LNCAP (cell line): ENCODE measurements around the gene MBD1.

Source experiments
- CTCF ChIP-seq: fragments of 450-650 bp; IDR thresholded peaks from 2 replicates; pipeline ENCODE4 v1.5.1; 2017; ENCODE audit warnings: mild to moderate bottlenecking

MBD1 gene

GRCh38 chr18:50313031-50313607 is 31.8 kb upstream of the MBD1 start:
- TF ChIP-seq CTCF: no peak

DNA sequence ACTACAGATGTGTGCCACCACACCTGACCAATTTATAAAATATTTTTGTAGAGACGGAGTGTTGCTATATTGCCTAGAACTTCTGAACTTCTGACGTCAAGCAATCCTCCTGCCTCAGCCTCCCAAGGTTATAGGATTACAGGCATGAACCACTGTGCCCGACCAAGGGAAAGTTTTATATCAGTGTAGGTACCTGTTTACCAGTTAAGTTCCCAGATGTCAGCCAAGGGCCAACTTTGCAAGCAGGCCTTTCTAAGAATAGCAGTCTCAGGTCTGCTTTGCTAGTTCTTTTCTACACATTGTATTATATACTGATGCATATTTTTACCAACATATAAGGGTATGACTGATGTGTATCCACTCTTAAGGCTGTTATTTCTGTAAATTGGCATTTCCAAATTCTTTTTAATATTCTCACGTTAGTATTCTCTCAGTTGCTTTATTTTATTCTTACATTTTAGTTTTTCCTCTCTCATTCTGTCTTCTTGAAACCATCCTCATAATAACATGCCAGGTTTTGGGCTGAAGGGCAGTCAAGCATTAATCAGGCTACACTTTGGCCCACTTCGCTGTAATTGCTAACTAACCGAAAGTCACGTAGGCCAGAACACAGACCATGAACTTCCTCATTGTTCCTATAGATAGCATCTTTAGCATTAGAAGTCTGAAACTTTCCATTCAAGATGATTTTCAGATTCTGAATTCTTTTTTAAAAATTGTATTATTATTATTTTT is 31.1 kb upstream of the MBD1 start:
- no peak for TF ChIP-seq CTCF

DNA sequence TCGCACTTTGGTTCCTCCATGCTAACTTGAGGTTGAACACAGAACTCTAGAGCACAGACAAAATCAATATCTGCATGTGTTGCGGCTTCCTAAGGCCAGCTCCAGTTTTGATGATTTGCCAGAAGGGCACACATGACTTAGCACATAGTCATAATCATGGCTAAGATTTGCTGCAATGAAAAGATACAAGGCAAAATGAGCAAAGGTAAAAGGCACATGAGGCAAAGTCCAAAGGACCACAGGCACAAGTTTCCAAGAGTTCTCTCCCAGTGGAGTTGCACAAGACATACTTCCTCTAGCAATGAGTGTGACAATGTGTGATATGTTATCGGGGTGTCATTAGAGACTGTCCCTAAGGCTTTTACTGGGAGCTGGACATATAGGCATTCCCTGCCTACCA is 30.3 kb upstream of the MBD1 start:
- TF ChIP-seq CTCF: no peak

DNA sequence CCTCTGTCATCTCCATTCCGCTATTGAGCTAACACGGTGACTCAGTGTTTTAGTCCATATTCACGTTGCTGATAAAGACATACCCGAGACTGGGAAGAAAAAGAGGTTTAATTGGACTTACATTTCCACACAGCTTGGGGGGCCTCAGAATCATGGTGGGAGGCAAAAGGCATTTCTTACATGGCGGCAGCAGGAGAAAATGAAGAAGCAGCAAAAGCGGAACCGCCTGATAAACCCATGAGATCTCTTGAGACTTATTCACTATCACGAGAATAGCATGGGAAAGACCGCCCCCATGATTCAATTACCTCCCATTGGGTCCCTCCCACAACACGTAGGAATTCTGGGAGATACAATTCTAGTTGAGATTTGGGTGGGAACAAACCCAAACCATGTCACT is 28.8 kb upstream of the MBD1 start:
- no peak for TF ChIP-seq CTCF

DNA sequence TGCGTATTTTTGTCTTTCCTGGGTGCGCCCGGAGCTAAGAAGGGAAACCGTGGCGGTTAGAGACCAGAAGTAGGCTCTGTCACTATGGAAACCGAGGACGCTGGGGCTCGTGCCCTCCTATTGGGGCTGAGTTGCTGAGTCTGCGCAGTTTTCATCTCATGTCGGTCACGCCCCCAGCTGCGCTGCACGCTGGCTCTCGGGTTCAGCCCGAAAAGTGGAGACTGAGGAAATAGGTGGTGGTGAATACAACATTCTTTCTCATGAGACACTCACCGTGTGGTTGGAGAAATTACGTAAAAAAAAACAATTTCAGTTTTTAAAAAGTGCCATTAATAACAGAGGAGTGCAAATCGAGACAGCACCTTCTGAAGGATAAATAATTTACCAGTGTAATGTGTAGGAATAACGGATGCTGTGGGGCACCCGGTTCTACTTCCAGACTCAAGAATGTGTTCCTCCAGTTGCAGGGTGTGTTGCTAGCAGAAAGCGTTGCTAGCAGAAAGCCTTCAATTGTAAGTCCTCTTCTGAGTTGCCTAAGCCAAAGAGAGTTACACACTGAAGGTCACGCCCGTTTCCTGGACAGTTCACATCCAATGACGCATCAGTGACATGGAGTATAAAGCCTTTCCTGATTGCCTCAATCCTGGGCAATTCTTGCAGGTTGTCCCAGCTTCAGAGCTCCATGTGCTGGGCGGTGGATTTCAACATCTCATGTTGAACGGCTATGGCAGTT is 26.6 kb upstream of the MBD1 start:
- TF ChIP-seq CTCF: no peak

GRCh38 chr18:50307400-50307737 is 26.0 kb upstream of the MBD1 start:
- no peak for TF ChIP-seq CTCF

DNA sequence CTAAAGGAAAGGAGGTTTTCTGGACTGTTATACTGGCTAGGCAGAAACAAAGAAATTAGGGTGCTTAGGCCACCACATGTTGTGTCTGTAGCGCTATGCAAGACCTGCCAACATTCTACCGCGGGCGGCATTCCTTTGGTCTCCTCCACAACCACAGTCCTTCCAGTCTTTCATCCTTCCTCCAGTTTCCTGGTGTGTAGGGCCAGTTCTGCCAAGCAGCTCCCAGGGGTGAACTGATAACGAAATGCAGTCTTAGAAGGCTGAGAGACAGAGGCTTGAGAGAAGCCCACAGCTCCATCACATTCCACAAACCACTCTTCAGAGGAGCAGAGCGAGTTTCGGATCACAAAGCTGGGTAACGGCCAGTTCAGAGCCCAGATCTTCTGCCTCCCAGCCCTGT is 25.6 kb upstream of the MBD1 start:
- no peak for TF ChIP-seq CTCF
